Activated naive CD4-positive, alpha-beta T cell treated with Interleukin-2 at 50 U/mL for 16 hours (primary cell): ENCODE data around the gene PICALM.
"Not testable (repeated sequence)": the region's sequence is repeated elsewhere in the genome, so short reads cannot be mapped to it uniquely, and the experiment has no call there.

Experiments
- DNase-seq: peaks from one replicate; pipeline ENCODE4 v3.0.0-alpha.2; 2020

The PICALM gene

DNA sequence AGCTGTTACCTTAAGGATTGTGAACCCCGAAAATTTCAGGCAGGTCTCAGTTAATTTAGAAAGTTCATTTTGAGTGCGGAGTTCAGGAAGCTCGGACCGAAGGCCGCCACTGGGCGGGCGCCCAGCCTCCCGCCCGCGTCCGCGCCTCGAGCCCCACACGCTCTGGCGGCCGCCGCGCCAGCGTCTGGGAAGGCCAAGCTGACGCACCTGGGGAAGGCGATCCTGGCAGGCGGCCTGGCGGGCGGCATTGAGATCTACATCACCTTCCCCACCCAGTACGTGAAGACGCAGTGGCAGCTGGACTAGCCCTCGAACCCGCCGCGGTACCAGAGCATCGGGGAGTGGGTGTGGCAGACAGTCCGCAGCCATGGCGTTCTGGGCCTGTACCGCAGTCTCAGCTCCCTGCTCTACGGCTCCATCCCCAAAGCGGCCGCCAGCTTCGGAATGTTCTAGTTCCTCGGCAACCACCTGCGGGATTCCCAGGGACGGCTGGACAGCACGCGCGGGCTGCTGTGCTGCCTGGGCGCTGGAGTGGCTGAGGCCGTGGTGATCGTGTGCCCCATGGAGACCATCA is 134.2 kb downstream of the PICALM start:
- DNase-seq = no peak

DNA sequence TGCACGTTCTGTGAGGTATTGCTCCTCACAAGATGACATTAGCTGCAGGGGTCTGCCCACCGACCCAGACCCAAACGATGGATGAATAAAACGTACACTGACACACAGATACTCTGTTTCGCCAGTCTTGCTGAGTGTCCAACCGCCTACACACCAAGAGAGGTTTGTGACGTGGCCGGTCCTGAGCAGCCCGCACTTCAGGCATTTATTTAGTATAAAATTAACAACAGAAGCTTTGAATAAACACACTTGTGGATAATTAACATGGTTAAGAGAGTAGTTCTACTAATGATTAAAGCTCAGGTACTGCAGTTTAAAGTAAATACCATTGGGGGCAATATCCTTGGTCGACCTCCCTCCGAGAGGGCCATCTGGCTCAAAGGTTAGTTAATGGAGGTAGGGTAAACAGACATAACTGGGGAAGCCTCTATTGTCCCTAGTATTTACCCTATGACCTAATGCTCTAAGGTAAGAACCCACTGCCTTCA is 138.0 kb downstream of the PICALM start:
- no peak for DNase-seq

DNA sequence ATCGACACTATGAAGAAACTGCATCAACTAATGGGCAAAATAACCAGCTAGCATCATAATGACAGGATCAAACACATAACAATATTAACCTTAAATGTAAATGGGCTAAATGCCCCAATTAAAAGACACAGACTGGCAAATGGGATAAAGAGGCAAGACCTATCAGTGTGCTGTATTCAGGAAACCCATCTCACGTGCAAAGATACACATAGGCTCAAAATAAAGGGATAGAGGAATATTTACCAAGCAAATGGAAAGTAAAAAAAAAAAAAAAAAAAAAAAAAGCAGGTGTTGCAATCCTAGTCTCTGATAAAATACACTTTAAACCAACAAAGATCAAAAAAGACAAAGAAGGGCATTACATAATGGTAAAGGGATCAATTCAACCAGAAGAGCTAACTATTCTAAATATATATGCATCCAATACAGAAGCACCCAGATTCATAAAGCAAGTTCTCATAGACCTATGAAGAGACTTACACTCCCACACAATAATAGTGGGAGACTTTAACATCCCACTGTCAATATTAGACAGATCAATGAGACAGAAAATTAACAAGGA is 142.2 kb downstream of the PICALM start:
- not testable (repeated sequence) for DNase-seq

DNA sequence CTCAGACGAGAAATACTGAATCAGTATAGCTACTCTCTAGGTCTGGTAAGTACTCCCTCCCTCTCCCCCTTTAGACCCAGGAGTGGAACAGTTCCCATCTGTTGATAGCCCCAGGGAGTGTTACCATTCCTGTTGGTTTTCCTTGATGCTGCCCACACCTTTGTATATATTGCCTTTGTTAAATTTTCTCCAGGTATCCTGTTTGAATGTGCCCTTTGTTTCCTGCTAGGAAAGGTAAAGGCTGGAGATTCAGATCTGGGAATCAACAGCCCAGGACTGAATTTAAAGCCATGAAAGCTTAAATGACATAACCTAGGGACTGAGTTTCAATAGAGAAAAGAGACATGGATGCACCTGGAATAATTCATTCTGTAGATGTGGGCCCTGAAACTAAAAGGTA is 145.4 kb downstream of the PICALM start:
- DNase-seq = no peak

DNA sequence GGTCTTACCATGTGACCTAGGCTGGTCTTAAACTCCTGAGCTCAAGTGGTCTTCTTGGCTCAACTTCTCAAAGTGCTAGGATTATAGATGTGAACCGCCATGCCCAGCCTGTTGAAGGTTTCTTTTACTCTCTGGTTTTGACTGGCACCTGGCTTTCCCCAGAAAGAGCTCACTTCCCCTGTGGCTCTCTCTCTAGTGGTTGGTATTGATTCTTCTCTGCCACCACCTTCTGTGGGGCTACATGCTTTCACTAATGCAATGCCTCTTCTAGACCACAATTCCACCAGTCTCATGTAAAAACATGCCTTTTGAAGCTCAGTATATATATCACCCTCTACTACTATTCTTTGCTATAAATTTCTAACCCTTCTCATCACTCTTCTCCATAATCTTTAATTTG is 146.5 kb downstream of the PICALM start:
- no peak for DNase-seq

DNA sequence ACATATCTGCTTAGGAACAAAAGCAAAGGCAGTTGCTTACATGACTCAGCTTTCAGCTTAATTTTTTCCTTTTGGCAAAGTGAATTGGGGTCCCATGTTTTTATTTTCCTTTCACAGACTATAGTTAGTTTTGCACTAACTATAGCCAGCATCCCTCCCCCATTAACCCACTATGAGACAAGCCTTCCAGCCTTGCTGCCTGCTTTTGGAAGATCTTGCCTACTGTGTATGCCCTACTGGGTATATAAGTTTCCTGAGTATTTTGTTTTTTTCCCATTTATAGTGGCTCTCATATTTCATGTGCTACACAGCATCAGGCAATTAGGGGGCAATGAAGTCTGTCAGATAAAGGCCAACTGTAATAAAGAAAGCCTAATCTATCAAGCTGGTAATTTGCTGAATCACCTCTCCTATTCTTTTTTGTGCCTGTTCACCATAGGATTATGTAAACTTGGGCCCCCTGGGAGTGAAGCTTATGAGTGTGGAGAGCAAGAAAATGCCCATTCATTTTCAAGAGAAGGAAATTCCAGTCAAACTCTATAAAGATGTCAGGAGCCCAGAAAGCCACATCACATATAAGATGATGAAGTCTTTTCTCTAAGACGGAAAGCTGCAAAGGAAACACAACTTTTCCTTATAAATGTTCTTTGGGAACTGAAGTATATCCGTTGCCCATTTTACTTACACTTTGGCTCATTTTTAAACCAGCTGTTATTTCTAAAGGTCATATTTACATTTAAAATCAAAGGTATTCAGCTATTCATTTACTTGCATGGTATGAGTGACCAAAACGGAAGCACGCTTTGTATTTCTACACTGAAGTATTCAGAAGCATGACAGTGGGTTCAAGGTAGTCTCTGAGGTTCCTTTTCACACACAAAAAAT is 149.7 kb downstream of the PICALM start:
- DNase-seq = no peak

DNA sequence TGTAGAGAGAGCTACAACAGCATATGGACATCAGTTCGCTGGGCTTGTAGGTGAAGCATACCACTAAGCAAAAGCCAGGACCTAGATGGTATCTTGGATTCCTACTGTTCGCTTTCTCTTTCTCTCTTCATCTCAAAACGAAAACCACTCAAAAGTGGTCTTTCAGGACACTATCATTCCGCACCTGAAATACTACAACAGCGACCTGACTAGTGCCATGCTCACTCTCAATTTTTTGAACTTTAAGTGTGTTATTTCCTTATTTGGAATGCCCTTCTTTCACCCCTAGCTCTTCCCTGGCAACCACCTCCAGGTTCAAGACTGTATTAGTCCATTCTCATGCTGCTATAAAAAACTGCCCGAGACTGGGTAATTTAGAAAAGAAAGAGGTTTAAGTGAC is 154.5 kb downstream of the PICALM start:
- no peak for DNase-seq

DNA sequence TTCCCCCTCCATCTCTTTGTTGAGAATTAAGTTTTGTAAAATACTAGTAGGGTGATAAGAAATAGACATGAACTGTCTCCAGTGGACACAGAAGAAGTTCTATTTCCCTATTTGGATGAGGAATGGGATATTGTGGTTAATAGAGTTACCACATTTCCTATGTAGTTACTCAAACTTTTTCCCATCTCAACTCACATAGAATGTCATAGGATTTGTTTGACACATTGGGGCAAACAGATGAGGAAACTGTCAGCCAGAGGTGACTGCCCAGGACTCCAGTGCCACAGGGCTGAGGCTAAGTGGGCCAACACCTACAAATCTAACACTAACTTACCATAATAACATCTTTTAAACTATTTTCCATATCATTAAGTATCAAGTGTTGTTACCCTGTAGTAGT is 155.4 kb downstream of the PICALM start:
- no peak for DNase-seq

DNA sequence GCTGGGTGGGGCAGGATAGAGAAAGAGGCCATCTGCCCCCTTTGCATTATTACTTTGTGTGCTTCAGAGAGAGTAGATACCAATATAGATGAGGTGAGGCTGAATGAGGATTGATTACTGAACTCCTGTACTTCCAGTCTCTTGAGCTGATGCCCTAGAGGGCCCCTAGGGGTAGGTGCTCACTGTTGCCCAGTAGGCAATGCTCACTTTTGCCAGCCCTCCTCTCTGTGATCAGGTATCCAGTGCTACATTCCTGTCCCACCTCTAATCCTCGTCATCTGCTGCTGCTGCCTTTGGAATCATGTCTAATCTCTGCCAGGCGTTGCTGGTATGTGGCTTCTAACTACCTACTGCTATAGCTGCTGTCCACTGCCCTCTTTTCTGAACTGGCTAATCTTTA is 156.5 kb downstream of the PICALM start:
- no peak for DNase-seq
